H1 (cell line): Measurements from ENCODE around the gene PLXNA4. TPM values are rescaled to one million over a fixed set of nuclear protein-coding genes. Genes with fewer than 3 reads are reported as not detected.

Experiments used
- CTCF ChIA-PET: fragments of 300-600 bp; sonication (Branson Sonifier 250); formaldehyde crosslinking; loops from one replicate; lab custom pipeline; 2021; ENCODE audit not compliant: partially characterized antibody; lab: Charles Lee
- POLR2A ChIA-PET: fragments of 300-600 bp; sonication (Branson Sonifier 250); formaldehyde crosslinking; loops from one replicate; lab custom pipeline; 2021; ENCODE audit warnings: inconsistent platforms; ENCODE audit not compliant: partially characterized antibody; lab: Charles Lee
- DNase-seq, 2 experiments: peaks; one replicate each; pipeline versions ENCODE4 v3.0.0 to v3.0.0-alpha.2; 2010 to 2022; ENCODE audit warnings: low spot score in 2 of 2, low read depth in 1 of 2, mixed read lengths in 1 of 2
- FAIRE-seq: peaks from 2 replicates; lab custom pipeline; 2011; peaks lifted over from hg19 to GRCh38; lab: Jason Lieb, UNC
- H2AFZ ChIP-seq: 2 replicates; pipeline ENCODE4 v1.8.1; 2012; ENCODE audit warnings: low read length, inconsistent platforms
- H2AK5ac ChIP-seq: 2 replicates; pipeline ENCODE4 v1.6.1; 2013; ENCODE audit warnings: low read depth, low read length
- H2BK120ac ChIP-seq: replicated peaks from 2 replicates; pipeline ENCODE3; 2013; ENCODE audit warnings: low read depth, low read length, inconsistent platforms
- H2BK12ac ChIP-seq: 2 replicates; pipeline ENCODE4 v1.6.1; 2013; ENCODE audit warnings: low read depth, low read length
- H2BK15ac ChIP-seq: 2 replicates; pipeline ENCODE4 v1.6.1; 2013; ENCODE audit warnings: low read length
- H2BK20ac ChIP-seq: 2 replicates; pipeline ENCODE4 v1.6.1; 2013; ENCODE audit warnings: low read length
- H2BK5ac ChIP-seq: 2 replicates; pipeline ENCODE4 v1.6.1; 2013; ENCODE audit warnings: low read depth, low read length
- H3K14ac ChIP-seq: 2 replicates; pipeline ENCODE4 v1.6.1; 2013; ENCODE audit warnings: inconsistent platforms; ENCODE audit not compliant: insufficient read length
- H3K18ac ChIP-seq: 2 replicates; pipeline ENCODE4 v1.6.1; 2013; ENCODE audit warnings: low read length; ENCODE audit errors: extremely low read depth
- H3K23ac ChIP-seq: 2 replicates; pipeline ENCODE4 v1.6.1; 2013; ENCODE audit warnings: inconsistent platforms; ENCODE audit not compliant: insufficient read length
- H3K23me2 ChIP-seq: 2 replicates; pipeline ENCODE4 v1.6.1; 2013; ENCODE audit warnings: low read depth, low read length
- H3K27ac ChIP-seq: 2 replicates; pipeline ENCODE4 v1.6.1; 2011; ENCODE audit warnings: low read depth, low read length, inconsistent platforms
- H3K27me3 ChIP-seq, 4 experiments: replicated peaks in 1 of 4; 1 replicate in 1 of 4; 2 replicates in 3 of 4; pipeline versions ENCODE4 v1.6.1 to v1.8.1; 2011 to 2013; ENCODE audit warnings: low read length in 3 of 4, mild to moderate bottlenecking in 3 of 4, inconsistent platforms in 2 of 4, mixed read lengths in 2 of 4, moderate library complexity in 1 of 4; ENCODE audit not compliant: control insufficient read depth in 3 of 4, insufficient read depth in 3 of 4; ENCODE audit errors: extremely low read depth in 1 of 4
- H3K36me3 ChIP-seq, 4 experiments: 2 replicates each; pipeline versions ENCODE4 v1.6.1 to v1.8.1; 2011 to 2013; ENCODE audit warnings: mild to moderate bottlenecking in 4 of 4, low read length in 3 of 4, moderate library complexity in 2 of 4, control low read depth in 1 of 4, inconsistent platforms in 1 of 4; ENCODE audit not compliant: insufficient read depth in 4 of 4, control insufficient read depth in 2 of 4
- H3K4ac ChIP-seq: replicated peaks from 2 replicates; pipeline ENCODE3; 2013; ENCODE audit warnings: low read length, low read depth, mixed read lengths, inconsistent platforms; ENCODE audit not compliant: insufficient read length
- H3K4me1 ChIP-seq, 4 experiments: replicated peaks in 1 of 4; 1 replicate in 1 of 4; 2 replicates in 3 of 4; pipeline versions ENCODE4 v1.6.1 to v1.8.1; 2011 to 2013; ENCODE audit warnings: low read length in 3 of 4, inconsistent platforms in 2 of 4, mixed read lengths in 1 of 4; ENCODE audit not compliant: insufficient read depth in 4 of 4, control insufficient read depth in 3 of 4
- H3K4me2 ChIP-seq, 2 experiments: 2 replicates each; pipeline versions ENCODE4 v1.6.1 to v1.8.1; 2011 to 2013; ENCODE audit warnings: low read depth in 2 of 2, low read length in 2 of 2, control low read depth in 1 of 2, inconsistent platforms in 1 of 2, mild to moderate bottlenecking in 1 of 2; ENCODE audit not compliant: insufficient read depth in 1 of 2
- H3K4me3 ChIP-seq, 4 experiments: fragments of 200-600, 300-600 bp in 1 of 4; sonication (generic), shearing (Covaris generic), sonication (Bioruptor Twin) in 1 of 4; 2 replicates each; pipeline versions ENCODE4 v1.5.1 to v1.8.1; 2011 to 2016; ENCODE audit warnings: low read length in 4 of 4, low read depth in 3 of 4, control low read depth in 2 of 4, inconsistent platforms in 2 of 4, mild to moderate bottlenecking in 2 of 4, mixed read lengths in 1 of 4, moderate library complexity in 1 of 4; ENCODE audit not compliant: insufficient read depth in 2 of 4; ENCODE audit errors: extremely low read depth in 1 of 4
- H3K56ac ChIP-seq: replicated peaks from 2 replicates; pipeline ENCODE3; 2013; ENCODE audit warnings: low read depth, mild to moderate bottlenecking, mixed read lengths, low read length, inconsistent platforms; ENCODE audit not compliant: insufficient read length
- H3K79me1 ChIP-seq: 2 replicates; pipeline ENCODE4 v1.6.1; 2013; ENCODE audit warnings: low read depth, low read length, control low read depth
- H3K79me2 ChIP-seq, 2 experiments: 2 replicates each; pipeline versions ENCODE4 v1.6.1 to v1.8.1; 2012 to 2013; ENCODE audit warnings: low read length in 2 of 2, mild to moderate bottlenecking in 2 of 2, inconsistent platforms in 1 of 2; ENCODE audit not compliant: insufficient read depth in 2 of 2, control insufficient read depth in 1 of 2
- H3K9ac ChIP-seq, 4 experiments: replicated peaks in 1 of 4; 1 replicate in 1 of 4; 2 replicates in 3 of 4; pipeline versions ENCODE4 v1.6.1 to v1.8.1; 2011 to 2013; ENCODE audit warnings: low read depth in 3 of 4, low read length in 3 of 4, control low read depth in 2 of 4, mild to moderate bottlenecking in 2 of 4, moderate library complexity in 2 of 4, inconsistent platforms in 1 of 4; ENCODE audit errors: extremely low read depth in 1 of 4
- H3K9me3 ChIP-seq, 2 experiments: 2 replicates each; pipeline versions ENCODE4 v1.6.1 to v1.8.1; 2012 to 2013; ENCODE audit warnings: mild to moderate bottlenecking in 2 of 2, moderate library complexity in 2 of 2, control low read depth in 1 of 2, inconsistent platforms in 1 of 2, low read depth in 1 of 2, low read length in 1 of 2, mixed read lengths in 1 of 2; ENCODE audit not compliant: insufficient read depth in 2 of 2
- H4K20me1 ChIP-seq, 2 experiments: replicated peaks in 1 of 2; 2 replicates each; pipeline versions ENCODE3 to v1.8.1; 2011 to 2013; ENCODE audit warnings: inconsistent platforms in 2 of 2, low read length in 2 of 2, mild to moderate bottlenecking in 1 of 2; ENCODE audit not compliant: insufficient read depth in 2 of 2, control insufficient read depth in 1 of 2
- H4K5ac ChIP-seq: 2 replicates; pipeline ENCODE4 v1.6.1; 2013; ENCODE audit warnings: low read length, low read depth, mixed read lengths, inconsistent platforms; ENCODE audit not compliant: insufficient read length
- H4K8ac ChIP-seq: 2 replicates; pipeline ENCODE4 v1.8.0; 2013; ENCODE audit warnings: mild to moderate bottlenecking, moderate library complexity, low read length, inconsistent platforms; ENCODE audit not compliant: insufficient read depth; ENCODE audit errors: extremely low read depth
- H4K91ac ChIP-seq: replicated peaks from 2 replicates; pipeline ENCODE3; 2013; ENCODE audit warnings: low read length, mixed read lengths, inconsistent platforms; ENCODE audit not compliant: insufficient read length
- CBX5 ChIP-seq: fragments of 300-800, 300-1000 bp; sonication (generic); IDR thresholded peaks from 2 replicates; pipeline ENCODE4 v1.7.1; 2016; ENCODE audit warnings: antibody characterized with exemption, low read length, low read depth
- HDAC2 ChIP-seq, 2 experiments: fragments of 300-600 bp in 1 of 2; sonication (generic) in 1 of 2; IDR thresholded peaks; 2 replicates each; pipeline ENCODE4 v1.6.1; 2011 to 2012; ENCODE audit warnings: low read depth in 2 of 2, low read length in 2 of 2, mild to moderate bottlenecking in 2 of 2, moderate library complexity in 2 of 2, borderline replicate concordance in 1 of 2, inconsistent platforms in 1 of 2
- POLR2A ChIP-seq, 2 experiments: IDR thresholded peaks; 1 replicate in 1 of 2; 2 replicates in 1 of 2; pipeline ENCODE4 v1.6.1; 2011; ENCODE audit warnings: low read depth in 2 of 2, low read length in 2 of 2, mild to moderate bottlenecking in 2 of 2; ENCODE audit errors: control extremely low read depth in 1 of 2
- SP1 ChIP-seq: IDR thresholded peaks from 2 replicates; pipeline ENCODE4 v1.6.1; 2011; ENCODE audit warnings: low read depth, low read length
- WGBS, 2 experiments: shearing (Covaris generic) in 1 of 2; methylation state at CpG; one replicate each; pipeline versions ENCODE4 v1.1.6 to v1.1.7; 2013 to 2015; ENCODE audit warnings: low lambda C conversion rate in 2 of 2, mixed read lengths in 2 of 2, inconsistent platforms in 1 of 2, low coverage in 1 of 2, missing lambda C conversion rate in 1 of 2; ENCODE audit not compliant: insufficient replicate concordance in 2 of 2, insufficient coverage in 1 of 2, insufficient read length in 1 of 2; ENCODE audit errors: extremely low coverage in 1 of 2, missing lambda C conversion rate in 1 of 2; 5-methylcytosine and 5-hydroxymethylcytosine counted together
- polyA plus RNA-seq, 7 experiments: library from polyadenylated mRNA; depleted of rRNA in 3 of 7; stranded (reverse) in 5 of 7; unstranded in 2 of 7; fragments of >200 nt in 5 of 7; fragments of 200-250 nt in 2 of 7; gene quantifications; 1 replicate in 5 of 7; 2 replicates in 1 of 7; 4 replicates in 1 of 7; pipeline versions ENCODE4 v1.2.1 to v1.2.3, GENCODE V29; 2011 to 2013; ENCODE audit warnings: missing spikeins in 2 of 7, mixed read lengths in 2 of 7
- total RNA-seq: library from RNA; stranded (reverse); fragmentation: NEBNext Ultra II Directional; extraction: Animal tissue kit (Norgen Biotek cat#: 25700); gene quantifications from 2 replicates; pipeline ENCODE4 v1.2.1, GENCODE V29; 2021

The PLXNA4 gene
- total and polyA plus RNA-seq, 2 of the 8 experiments (the other 6 are each of a cell fraction or from before 2014, with no cell fraction given), result 0.76 to 0.79 TPM

- no peak for DNase-seq
- Histone ChIP-seq H2AFZ (no peak overlapping the region), H4K20me1 (no peaks in the 10 kb centered on the region), H3K4me1 (no peaks in the 10 kb centered on the region), H3K9me3 (no peaks in the 10 kb centered on the region), H3K4me3 (no peak overlapping the region), H2BK120ac (no peak overlapping the region), H3K27ac (no peak overlapping the region), H3K23me2 (no peaks in the 10 kb centered on the region), H3K36me3 (no peaks in the 10 kb centered on the region), H3K4me2 (no peak overlapping the region), H3K56ac (no peak overlapping the region), H3K4ac (no peak overlapping the region), H4K5ac (no peak overlapping the region), H4K8ac (no peak overlapping the region), H3K9ac (no peak overlapping the region), H2BK15ac (no peak overlapping the region), H3K14ac (no peak overlapping the region), H2BK12ac (no peak overlapping the region), H2BK5ac (no peak overlapping the region), H3K18ac (no peak overlapping the region), H2AK5ac (no peak overlapping the region), H3K79me2 (no peaks in the 10 kb centered on the region), H2BK20ac (no peak overlapping the region), H3K23ac (no peak overlapping the region), H3K27me3 (no peaks in the 10 kb centered on the region; a peak in 1 of 7 replicates), H4K91ac (no peak overlapping the region), H3K79me1 (no peaks in the 10 kb centered on the region)
- CTCF ChIA-PET, result interaction anchor here (0.6 to 2.8 kb wide), 13 partner anchors 10 to 180 kb away, joined by 3 to 10 read pairs (median 4); no protein-coding TSS in a partner anchor
- WGBS, 2 experiments, result 87% methylated on average over 3 of the region's 3 CpGs; no CpG with 5 or more reads in 1 of the 2 experiments
- TF ChIP-seq HDAC2 (IDR thresholded peaks at IDR 0.05; ENCODE audit: borderline replicate concordance in 1 of 2, low read depth in 2 of 2, low read length in 2 of 2) (no peak), SP1 (no peak), POLR2A (IDR thresholded peaks at IDR 0.05; ENCODE audit: control extremely low read depth in 1 of 2, low read depth in 2 of 2, low read length in 2 of 2) (no peak), CBX5 (no peak)
- POLR2A ChIA-PET, result interaction anchor here (1.3 kb wide), 1 partner anchor 53 kb away, joined by 3 read pairs; no protein-coding TSS in a partner anchor
- no peak for FAIRE-seq
Observed at GRCh38 chr7:132499065-132499464, 77.2 kb downstream of the PLXNA4 start.
